ENCODE data around the gene HIPK2. TPM values are rescaled to one million over a fixed set of nuclear protein-coding genes. Genes with fewer than 3 reads are reported as not detected.

The HIPK2 gene
- polyA plus RNA-seq, 1 donor (not counting 4 experiments of a cell fraction or from before 2014, with no cell fraction given): 5.8 TPM

- Histone ChIP-seq H3K9me3 (ENCODE audit: control insufficient read depth, low read depth, low read length) (no peaks in the 10 kb centered on the region), H3K9me1 (ENCODE audit: control insufficient read depth, extremely low read depth, insufficient read depth, low read length) (no peaks in the 10 kb centered on the region), H3K79me2 (ENCODE audit: control insufficient read depth, insufficient read depth, low read length) (peaks cover 8% of the 10 kb centered on the region), H3K27me3 (ENCODE audit: control insufficient read depth, extremely low read depth, insufficient read depth, low read length) (no peaks in the 10 kb centered on the region), H4K20me1 (ENCODE audit: control insufficient read depth, extremely low read depth, insufficient read depth, low read length) (no peaks in the 10 kb centered on the region), H2AFZ (ENCODE audit: control insufficient read depth, low read length) (no peak overlapping the region), H3K4me3 (ENCODE audit: control insufficient read depth in 2 of 3, extremely low read depth in 1 of 3, insufficient read depth in 2 of 3, low read depth in 1 of 3, low read length in 3 of 3) (no peak overlapping the region), H3K4me1 (ENCODE audit: control insufficient read depth, extremely low read depth, insufficient read depth, low read length) (peaks cover 2% of the 10 kb centered on the region), H3K9ac (ENCODE audit: control insufficient read depth, extremely low read depth, insufficient read depth, low read length) (no peak overlapping the region), H3K27ac (ENCODE audit: control insufficient read depth, insufficient read depth, low read length) (no peak overlapping the region), H3K36me3 (ENCODE audit: control insufficient read depth in 2 of 2, extremely low read depth in 1 of 2, insufficient read depth in 2 of 2, low read length in 2 of 2) (peaks cover 4 to 21% of the 10 kb centered on the region in 2 experiments), H3K4me2 (ENCODE audit: control insufficient read depth, extremely low read depth, insufficient read depth, low read depth, low read length) (no peak overlapping the region)
- FAIRE-seq (no peak), DNase-seq (ENCODE audit: low read depth, low spot score) (no peak)
- TF ChIP-seq EZH2 (IDR thresholded peaks at IDR 0.05; ENCODE audit: low read length): no peak
- TF ChIP-seq, protein P1, sequence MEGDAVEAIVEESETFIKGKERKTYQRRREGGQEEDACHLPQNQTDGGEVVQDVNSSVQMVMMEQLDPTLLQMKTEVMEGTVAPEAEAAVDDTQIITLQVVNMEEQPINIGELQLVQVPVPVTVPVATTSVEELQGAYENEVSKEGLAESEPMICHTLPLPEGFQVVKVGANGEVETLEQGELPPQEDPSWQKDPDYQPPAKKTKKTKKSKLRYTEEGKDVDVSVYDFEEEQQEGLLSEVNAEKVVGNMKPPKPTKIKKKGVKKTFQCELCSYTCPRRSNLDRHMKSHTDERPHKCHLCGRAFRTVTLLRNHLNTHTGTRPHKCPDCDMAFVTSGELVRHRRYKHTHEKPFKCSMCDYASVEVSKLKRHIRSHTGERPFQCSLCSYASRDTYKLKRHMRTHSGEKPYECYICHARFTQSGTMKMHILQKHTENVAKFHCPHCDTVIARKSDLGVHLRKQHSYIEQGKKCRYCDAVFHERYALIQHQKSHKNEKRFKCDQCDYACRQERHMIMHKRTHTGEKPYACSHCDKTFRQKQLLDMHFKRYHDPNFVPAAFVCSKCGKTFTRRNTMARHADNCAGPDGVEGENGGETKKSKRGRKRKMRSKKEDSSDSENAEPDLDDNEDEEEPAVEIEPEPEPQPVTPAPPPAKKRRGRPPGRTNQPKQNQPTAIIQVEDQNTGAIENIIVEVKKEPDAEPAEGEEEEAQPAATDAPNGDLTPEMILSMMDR (optimal IDR thresholded peaks at IDR 0.05 in 1 of 3, IDR thresholded peaks at IDR 0.05 in 1 of 3, conservative IDR thresholded peaks at IDR 0.05 in 1 of 3; ENCODE audit: extremely low read depth in 1 of 3, insufficient read depth in 2 of 3, low read length in 3 of 3): no peak
- dilution Hi-C loops (cut with MboI; ENCODE audit: extremely low pct_ligation_motif_present, low sequenced_read_pairs): no loop called here
Observed at GRCh38 chr7:139702313-139702731, 75.5 kb downstream of the HIPK2 start.

DNA sequence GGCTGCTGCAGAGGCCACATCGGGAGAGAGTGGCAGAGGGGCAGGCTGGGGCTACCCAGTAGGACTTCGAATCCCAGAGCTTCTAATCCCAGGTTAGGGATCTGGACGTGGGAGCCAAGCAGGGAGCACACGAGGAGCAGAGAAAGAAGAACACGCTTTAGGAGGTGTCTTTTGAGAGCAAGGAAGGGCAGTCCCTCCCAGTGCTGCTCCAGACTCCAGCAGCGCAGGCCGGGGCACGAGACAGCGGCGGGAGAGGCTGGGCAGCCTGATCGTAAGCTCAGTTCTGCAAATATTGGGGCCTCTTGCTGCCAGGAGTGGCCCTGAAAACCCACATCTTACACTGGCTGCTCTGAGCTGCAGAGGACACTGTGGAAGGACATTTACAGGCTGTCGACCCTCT, 75.9 kb downstream of the HIPK2 start:
- Histone ChIP-seq H3K9ac (ENCODE audit: control insufficient read depth, extremely low read depth, insufficient read depth, low read length) (no peak overlapping the region), H3K4me2 (ENCODE audit: control insufficient read depth, extremely low read depth, insufficient read depth, low read depth, low read length) (no peak overlapping the region), H4K20me1 (ENCODE audit: control insufficient read depth, extremely low read depth, insufficient read depth, low read length) (no peaks in the 10 kb centered on the region), H3K36me3 (ENCODE audit: control insufficient read depth in 2 of 2, extremely low read depth in 1 of 2, insufficient read depth in 2 of 2, low read length in 2 of 2) (peaks cover 4 to 20% of the 10 kb centered on the region in 2 experiments), H3K27ac (ENCODE audit: control insufficient read depth, insufficient read depth, low read length) (no peak overlapping the region), H3K9me3 (ENCODE audit: control insufficient read depth, low read depth, low read length) (no peaks in the 10 kb centered on the region), H3K79me2 (ENCODE audit: control insufficient read depth, insufficient read depth, low read length) (peaks cover 8% of the 10 kb centered on the region), H3K9me1 (ENCODE audit: control insufficient read depth, extremely low read depth, insufficient read depth, low read length) (no peaks in the 10 kb centered on the region), H3K4me1 (ENCODE audit: control insufficient read depth, extremely low read depth, insufficient read depth, low read length) (peaks cover 2% of the 10 kb centered on the region), H3K27me3 (ENCODE audit: control insufficient read depth, extremely low read depth, insufficient read depth, low read length) (no peaks in the 10 kb centered on the region), H3K4me3 (ENCODE audit: control insufficient read depth in 2 of 3, extremely low read depth in 1 of 3, insufficient read depth in 2 of 3, low read depth in 1 of 3, low read length in 3 of 3) (no peak overlapping the region), H2AFZ (ENCODE audit: control insufficient read depth, low read length) (no peak overlapping the region)
- no peak for DNase-seq (ENCODE audit: low read depth, low spot score)
- FAIRE-seq: no peak
- dilution Hi-C loops (cut with MboI; ENCODE audit: extremely low pct_ligation_motif_present, low sequenced_read_pairs): no loop called here
- TF ChIP-seq, protein P1 (optimal IDR thresholded peaks at IDR 0.05 in 1 of 3, IDR thresholded peaks at IDR 0.05 in 1 of 3, conservative IDR thresholded peaks at IDR 0.05 in 1 of 3; ENCODE audit: extremely low read depth in 1 of 3, insufficient read depth in 2 of 3, low read length in 3 of 3): no peak
- no peak for TF ChIP-seq EZH2 (IDR thresholded peaks at IDR 0.05; ENCODE audit: low read length)
